Measurements from ENCODE around the gene HBG1. TPM values are rescaled to one million over a fixed set of nuclear protein-coding genes. Genes with fewer than 3 reads are reported as not detected.

Gene HBG1
- total RNA-seq, 4 donors from 2014 or later: not detected

DNA sequence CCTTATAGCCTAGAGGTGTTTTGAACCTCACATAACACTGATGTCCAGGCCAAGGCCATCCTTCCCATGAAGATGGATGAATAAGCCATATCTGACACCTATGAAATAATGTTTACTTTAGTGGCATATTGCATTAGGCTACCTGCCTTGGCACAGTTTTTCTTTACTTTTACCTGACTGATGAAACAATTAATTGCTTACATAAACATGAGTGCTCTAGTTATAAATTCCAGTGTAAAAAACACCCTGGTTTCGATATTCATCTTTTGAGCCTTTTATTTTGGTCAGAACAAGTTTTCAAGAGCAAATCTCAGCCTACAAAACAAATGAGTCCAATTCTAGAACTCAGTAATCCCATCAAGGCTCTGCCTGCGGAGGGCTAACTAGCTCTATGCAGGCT lies 27.0 kb upstream of the HBG1 start:
- ATAC-seq (ENCODE audit: low FRiP score) (no peak), DNase-seq (ENCODE audit: low spot score) (no peak)
- TF ChIP-seq, protein P1, sequence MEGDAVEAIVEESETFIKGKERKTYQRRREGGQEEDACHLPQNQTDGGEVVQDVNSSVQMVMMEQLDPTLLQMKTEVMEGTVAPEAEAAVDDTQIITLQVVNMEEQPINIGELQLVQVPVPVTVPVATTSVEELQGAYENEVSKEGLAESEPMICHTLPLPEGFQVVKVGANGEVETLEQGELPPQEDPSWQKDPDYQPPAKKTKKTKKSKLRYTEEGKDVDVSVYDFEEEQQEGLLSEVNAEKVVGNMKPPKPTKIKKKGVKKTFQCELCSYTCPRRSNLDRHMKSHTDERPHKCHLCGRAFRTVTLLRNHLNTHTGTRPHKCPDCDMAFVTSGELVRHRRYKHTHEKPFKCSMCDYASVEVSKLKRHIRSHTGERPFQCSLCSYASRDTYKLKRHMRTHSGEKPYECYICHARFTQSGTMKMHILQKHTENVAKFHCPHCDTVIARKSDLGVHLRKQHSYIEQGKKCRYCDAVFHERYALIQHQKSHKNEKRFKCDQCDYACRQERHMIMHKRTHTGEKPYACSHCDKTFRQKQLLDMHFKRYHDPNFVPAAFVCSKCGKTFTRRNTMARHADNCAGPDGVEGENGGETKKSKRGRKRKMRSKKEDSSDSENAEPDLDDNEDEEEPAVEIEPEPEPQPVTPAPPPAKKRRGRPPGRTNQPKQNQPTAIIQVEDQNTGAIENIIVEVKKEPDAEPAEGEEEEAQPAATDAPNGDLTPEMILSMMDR (IDR thresholded peaks at IDR 0.05): no peak

- DNase-seq (ENCODE audit: low spot score): no peak
- TF ChIP-seq, protein P1 (IDR thresholded peaks at IDR 0.05): no peak
- ATAC-seq (ENCODE audit: low FRiP score): no peak
These were observed 25.9 kb upstream of the HBG1 start for GRCh38 chr11:5275369-5276110.

GRCh38 chr11:5274395-5274794 lies 24.7 kb upstream of the HBG1 start:
- TF ChIP-seq, protein P1 (IDR thresholded peaks at IDR 0.05): no peak
- no peak for DNase-seq (ENCODE audit: low spot score)
- ATAC-seq (ENCODE audit: low FRiP score): no peak

DNA sequence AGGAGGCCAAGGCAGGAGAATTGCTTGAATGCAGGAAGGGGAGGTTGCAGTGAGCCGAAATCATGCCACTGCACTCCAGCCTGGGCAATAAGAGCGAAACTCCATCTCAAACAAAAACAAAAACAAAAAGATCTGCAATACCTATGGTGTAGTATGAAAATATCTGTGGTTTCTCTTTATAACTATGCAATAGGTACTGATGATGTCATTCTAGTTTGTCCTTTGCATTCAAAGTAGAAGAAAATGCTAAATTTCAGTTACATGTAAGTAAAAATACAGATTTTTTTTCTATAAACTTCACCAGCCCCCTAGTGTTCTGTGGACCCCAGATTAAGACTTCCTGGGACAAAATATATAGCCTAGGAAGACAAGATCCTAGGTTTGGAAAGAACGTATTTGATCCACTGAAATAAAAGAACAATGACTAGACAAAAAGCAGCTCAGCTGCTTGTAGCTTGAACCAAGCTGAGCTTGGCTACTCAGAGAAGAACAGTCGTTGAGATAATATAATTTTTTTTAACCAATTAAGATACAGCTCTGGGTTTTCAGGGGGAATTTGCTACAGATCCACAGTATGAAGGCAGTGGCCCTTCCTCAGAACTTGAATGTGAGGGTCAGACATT lies 22.8 kb upstream of the HBG1 start:
- DNase-seq (ENCODE audit: low spot score): no peak
- TF ChIP-seq, protein P1 (IDR thresholded peaks at IDR 0.05): no peak
- no peak for ATAC-seq (ENCODE audit: low FRiP score)

GRCh38 chr11:5269715-5270147 lies 20.1 kb upstream of the HBG1 start, which contains the start of gene HBE1:
HBE1 (minus strand) TSS chr11:5269945; CDS start chr11:5269890, 55 bp downstream.
- ATAC-seq (ENCODE audit: low FRiP score) (no peak), DNase-seq (ENCODE audit: low spot score) (no peak)
- TF ChIP-seq, protein P1 (IDR thresholded peaks at IDR 0.05): no peak

DNA sequence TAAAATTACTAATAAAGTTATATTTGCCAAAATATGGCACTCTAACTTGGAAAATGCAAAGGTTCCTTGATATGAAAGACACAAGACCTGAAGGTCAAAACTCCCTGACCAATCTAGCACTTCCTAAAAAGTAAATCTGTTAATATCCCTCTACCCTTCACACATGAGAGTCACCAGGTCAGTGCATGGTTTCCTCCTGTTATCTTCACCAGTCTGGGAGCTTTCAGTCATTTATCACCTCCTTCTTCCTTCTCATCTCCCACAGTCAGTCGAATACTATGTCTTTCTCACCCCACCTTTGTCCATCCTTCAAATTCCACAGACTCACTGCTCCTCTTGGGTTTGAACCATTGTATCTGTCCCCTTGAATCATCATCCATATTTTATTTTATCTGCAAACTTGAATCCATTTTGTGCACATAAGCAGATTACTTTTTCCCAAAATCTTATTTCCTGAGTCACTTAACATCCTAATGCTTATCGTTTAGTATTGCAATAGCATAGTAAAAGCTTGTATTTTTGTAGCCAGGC lies 17.4 kb upstream of the HBG1 start:
- no peak for ATAC-seq (ENCODE audit: low FRiP score)
- TF ChIP-seq, protein P1 (IDR thresholded peaks at IDR 0.05): no peak
- no peak for DNase-seq (ENCODE audit: low spot score)

All from omental fat pad (tissue), 4 donors.